Fibroblast of lung (primary cell): ENCODE results near the gene APOA4. TPM values are rescaled to one million over a fixed set of nuclear protein-coding genes. Genes with fewer than 3 reads are reported as not detected.

Experiments used
- DNase-seq, 2 donors: peaks; one replicate each; pipeline versions ENCODE4 v3.0.0 to v3.0.0-alpha.2; 2010; ENCODE audit warnings: low read depth in 2 of 2
- H2AFZ ChIP-seq: 2 replicates; pipeline ENCODE4 v1.5.1; 2012; ENCODE audit warnings: low read length, control low read depth, inconsistent platforms
- H3K27ac ChIP-seq: 2 replicates; pipeline ENCODE4 v1.5.1; 2011; ENCODE audit warnings: low read length, control low read depth; ENCODE audit not compliant: insufficient read depth
- H3K27me3 ChIP-seq: 2 replicates; pipeline ENCODE4 v1.5.1; 2011; ENCODE audit warnings: mild to moderate bottlenecking, low read length; ENCODE audit not compliant: control insufficient read depth, insufficient read depth
- H3K36me3 ChIP-seq: 2 replicates; pipeline ENCODE4 v1.5.1; 2011; ENCODE audit warnings: low read length; ENCODE audit not compliant: control insufficient read depth, insufficient read depth
- H3K4me1 ChIP-seq: 2 replicates; pipeline ENCODE4 v1.5.1; 2011; ENCODE audit warnings: low read length; ENCODE audit not compliant: control insufficient read depth, insufficient read depth; ENCODE audit errors: extremely low read depth
- H3K4me2 ChIP-seq: 2 replicates; pipeline ENCODE4 v1.5.1; 2011; ENCODE audit warnings: low read length, control low read depth; ENCODE audit not compliant: insufficient read depth; ENCODE audit errors: extremely low read depth
- H3K4me3 ChIP-seq, 4 experiments: fragments of 200-600 bp in 1 of 4; sonication (generic) in 1 of 4; replicated peaks in 1 of 4; 2 replicates each; pipeline ENCODE4 v1.5.1; 2011 to 2016; ENCODE audit warnings: low read length in 4 of 4, low read depth in 3 of 4, mild to moderate bottlenecking in 3 of 4, control low read depth in 2 of 4, inconsistent platforms in 1 of 4, mixed read lengths in 1 of 4; ENCODE audit not compliant: insufficient read depth in 1 of 4; ENCODE audit errors: control extremely low read depth in 1 of 4
- H3K79me2 ChIP-seq: 2 replicates; pipeline ENCODE4 v1.5.1; 2012; ENCODE audit warnings: mild to moderate bottlenecking, low read length, inconsistent platforms; ENCODE audit not compliant: control insufficient read depth, insufficient read depth
- H3K9ac ChIP-seq: 2 replicates; pipeline ENCODE4 v1.5.1; 2011; ENCODE audit warnings: mild to moderate bottlenecking, low read length, control low read depth; ENCODE audit not compliant: insufficient read depth
- H3K9me3 ChIP-seq: 2 replicates; pipeline ENCODE4 v1.5.1; 2012; ENCODE audit warnings: low read depth, low read length; ENCODE audit not compliant: control insufficient read depth, insufficient read depth
- H4K20me1 ChIP-seq: 2 replicates; pipeline ENCODE4 v1.5.1; 2011; ENCODE audit warnings: low read length; ENCODE audit not compliant: control insufficient read depth, insufficient read depth; ENCODE audit errors: extremely low read depth
- CTCF ChIP-seq, 2 donors: IDR thresholded peaks in 1 of 2; conservative IDR thresholded peaks in 1 of 2; 1 replicate in 1 of 2; 2 replicates in 1 of 2; pipeline ENCODE4 v1.5.1; 2011 to 2012; ENCODE audit warnings: low read length in 2 of 2, control low read depth in 1 of 2, inconsistent platforms in 1 of 2, low read depth in 1 of 2, mild to moderate bottlenecking in 1 of 2
- EZH2 ChIP-seq: IDR thresholded peaks from 2 replicates; pipeline ENCODE4 v1.5.1; 2012; ENCODE audit warnings: low read length, control low read depth, mild to moderate bottlenecking; ENCODE audit errors: missing control alignments
- polyA plus RNA-seq, 2 donors: library from polyadenylated mRNA; depleted of rRNA in 1 of 2; stranded (reverse) in 1 of 2; unstranded in 1 of 2; fragments of >200 nt; gene quantifications; 2 replicates each; pipeline ENCODE4 v1.2.1, GENCODE V29; 2011 to 2012; ENCODE audit warnings: missing spikeins in 1 of 2
- total RNA-seq: library from RNA; depleted of rRNA; stranded (reverse); fragments of >200 nt; gene quantifications from 2 replicates; pipeline ENCODE4 v1.2.1, GENCODE V29; 2014

Gene APOA4
- total and polyA plus RNA-seq, 2 donors (not counting 1 experiment from before 2014, with no cell fraction given) = not detected

- no peaks in the 10 kb centered on the region for H3K36me3 ChIP-seq
- peaks cover 7% of the 10 kb centered on the region for H3K4me1 ChIP-seq
- no peaks in the 10 kb centered on the region for H4K20me1 ChIP-seq
- no peak overlapping the region for H3K27ac ChIP-seq
- no peak overlapping the region for H2AFZ ChIP-seq
- no peak for DNase-seq
- H3K9me3 ChIP-seq = no peaks in the 10 kb centered on the region
- TF ChIP-seq CTCF (conservative IDR thresholded peaks at IDR 0.05 in 1 of 2, IDR thresholded peaks at IDR 0.05 in 1 of 2; ENCODE audit: low read depth in 1 of 2, low read length in 2 of 2) (no peak), EZH2 (no peak)
- no peaks in the 10 kb centered on the region for H3K27me3 ChIP-seq
- H3K9ac ChIP-seq = no peak overlapping the region
- no peak overlapping the region for H3K4me3 ChIP-seq
- no peaks in the 10 kb centered on the region for H3K79me2 ChIP-seq
- no peak overlapping the region for H3K4me2 ChIP-seq
Measured at GRCh38 chr11:116838321-116839084, 15.4 kb upstream of the APOA4 start.

- no peaks in the 10 kb centered on the region for H3K36me3 ChIP-seq
- no peak within 1 kb of the TSS for H3K9ac ChIP-seq
- H3K79me2 ChIP-seq = no peaks in the 10 kb centered on the region
- no peaks in the 10 kb centered on the region for H4K20me1 ChIP-seq
- no peak within 1 kb of the TSS for H2AFZ ChIP-seq
- peaks cover 7% of the 10 kb centered on the region for H3K4me1 ChIP-seq
- TF ChIP-seq CTCF (conservative IDR thresholded peaks at IDR 0.05 in 1 of 2, IDR thresholded peaks at IDR 0.05 in 1 of 2; ENCODE audit: low read depth in 1 of 2, low read length in 2 of 2) = no peak
- no peak for TF ChIP-seq EZH2
- no peak within 1 kb of the TSS for H3K27ac ChIP-seq
- no peaks in the 10 kb centered on the region for H3K27me3 ChIP-seq
- no peak within 1 kb of the TSS for H3K4me2 ChIP-seq
- no peak for DNase-seq
- H3K4me3 ChIP-seq = no peak within 1 kb of the TSS
- no peaks in the 10 kb centered on the region for H3K9me3 ChIP-seq
Measured at GRCh38 chr11:116837231-116838091, 14.4 kb upstream of the APOA4 start, which contains the start of gene APOA1. Gene APOA1, minus strand, starts transcription at chr11:116837622. Its CDS starts 235 bp downstream, at chr11:116837387.

- H3K27me3 ChIP-seq = no peaks in the 10 kb centered on the region
- no peaks in the 10 kb centered on the region for H3K9me3 ChIP-seq
- H3K36me3 ChIP-seq = no peaks in the 10 kb centered on the region
- no peak for DNase-seq
- no peak overlapping the region for H3K4me3 ChIP-seq
- no peak for TF ChIP-seq CTCF (conservative IDR thresholded peaks at IDR 0.05 in 1 of 2, IDR thresholded peaks at IDR 0.05 in 1 of 2; ENCODE audit: low read depth in 1 of 2, low read length in 2 of 2)
- TF ChIP-seq EZH2 = no peak
- peaks cover 7% of the 10 kb centered on the region for H3K4me1 ChIP-seq
- no peaks in the 10 kb centered on the region for H4K20me1 ChIP-seq
- no peak overlapping the region for H3K27ac ChIP-seq
- no peak overlapping the region for H3K4me2 ChIP-seq
- no peaks in the 10 kb centered on the region for H3K79me2 ChIP-seq
- no peak overlapping the region for H2AFZ ChIP-seq
- no peak overlapping the region for H3K9ac ChIP-seq
Measured at GRCh38 chr11:116836632-116836991, 13.5 kb upstream of the APOA4 start.
